Skin of body (tissue), 2 donors: ENCODE results near the gene RAB4A. TPM values are rescaled to one million over a fixed set of nuclear protein-coding genes. Genes with fewer than 3 reads are reported as not detected.

Experiments
- DNase-seq: peaks from one replicate; lab custom pipeline; 2025; lab: John Stamatoyannopoulos, UW
- total RNA-seq: library from RNA; depleted of rRNA; stranded (reverse); fragments of >200 nt; gene quantifications from one replicate; pipeline ENCODE4 v1.2.3, GENCODE V29; 2014

The RAB4A gene
- total RNA-seq, 1 donor from 2014 or later = 19.8 TPM

DNA sequence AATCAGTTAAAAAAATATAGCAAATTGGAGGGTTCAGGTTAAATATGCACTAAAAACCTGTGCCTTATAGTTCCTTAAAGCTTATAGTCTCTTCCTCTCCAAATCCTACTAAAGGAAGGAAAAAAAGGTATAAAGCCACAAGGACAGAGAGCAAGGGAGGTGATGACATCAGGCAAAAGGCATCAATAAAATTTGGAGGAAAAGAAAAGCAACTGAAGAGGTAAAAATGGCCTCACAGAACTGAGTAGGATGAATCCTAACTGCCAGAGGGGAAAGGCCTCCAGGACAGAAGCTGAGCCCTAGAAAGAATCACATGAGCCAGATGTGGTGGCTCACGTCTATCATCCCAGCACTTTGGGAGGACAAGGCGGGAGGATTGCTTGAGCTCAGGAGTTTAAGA lies 63.8 kb downstream of the RAB4A start:
- DNase-seq = no peak

DNA sequence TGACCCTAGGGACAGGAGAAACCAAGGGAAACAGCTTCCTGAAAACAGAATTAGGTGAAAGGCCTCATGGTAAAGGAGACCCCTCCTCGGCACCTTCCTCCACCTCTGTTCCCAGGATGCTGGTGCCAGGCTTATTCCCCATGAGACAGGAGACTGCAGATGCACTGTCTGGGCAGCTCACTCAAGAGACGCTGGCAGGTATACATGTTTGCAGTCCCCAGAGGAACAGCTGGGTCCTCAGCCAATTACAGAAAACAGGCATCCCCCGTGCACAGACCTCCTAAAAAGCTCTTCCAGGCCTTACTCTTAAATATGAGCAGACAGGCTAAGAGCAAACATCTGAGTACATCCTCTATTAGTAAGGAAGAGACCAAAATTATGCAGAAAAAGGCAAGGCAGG lies 65.4 kb downstream of the RAB4A start:
- DNase-seq = no peak

DNA sequence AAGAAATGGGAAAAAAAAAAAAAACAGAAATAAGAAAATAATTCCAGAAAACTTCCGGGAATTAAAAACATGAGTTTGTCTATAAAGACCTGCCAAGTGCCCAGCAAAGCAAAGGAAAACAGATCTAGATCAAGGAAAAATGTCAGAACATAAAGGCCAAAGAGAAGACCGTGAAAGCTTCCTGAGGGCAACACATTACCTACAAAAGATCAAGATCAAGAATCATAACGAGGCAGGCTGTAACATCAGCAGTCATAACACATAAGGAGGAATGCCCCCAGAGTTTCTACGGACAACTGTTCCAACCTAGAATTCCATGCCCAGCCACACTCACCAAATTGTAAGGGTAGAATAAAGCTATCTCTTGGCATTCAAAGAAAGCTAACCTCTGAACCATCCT lies 68.2 kb downstream of the RAB4A start:
- no peak for DNase-seq

DNA sequence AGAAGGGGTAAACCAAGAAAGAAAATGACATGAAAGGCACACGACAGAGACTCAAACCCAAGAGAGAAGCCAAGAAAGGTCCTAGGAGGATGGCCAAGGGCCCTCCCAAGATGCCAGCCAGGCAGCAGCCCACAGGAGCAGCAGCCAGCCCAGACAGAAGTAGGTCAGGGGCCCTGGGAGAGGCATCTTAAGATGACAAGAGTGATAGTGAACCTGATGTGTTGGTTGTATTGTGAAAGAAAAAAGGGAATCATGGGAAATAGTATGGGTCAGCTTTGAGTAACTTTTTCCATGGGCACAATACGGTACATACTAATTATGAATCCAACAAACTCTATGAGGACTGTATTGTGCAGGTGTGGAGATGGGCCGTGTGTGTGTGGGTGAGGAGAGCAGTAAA lies 68.6 kb downstream of the RAB4A start:
- DNase-seq = no peak

DNA sequence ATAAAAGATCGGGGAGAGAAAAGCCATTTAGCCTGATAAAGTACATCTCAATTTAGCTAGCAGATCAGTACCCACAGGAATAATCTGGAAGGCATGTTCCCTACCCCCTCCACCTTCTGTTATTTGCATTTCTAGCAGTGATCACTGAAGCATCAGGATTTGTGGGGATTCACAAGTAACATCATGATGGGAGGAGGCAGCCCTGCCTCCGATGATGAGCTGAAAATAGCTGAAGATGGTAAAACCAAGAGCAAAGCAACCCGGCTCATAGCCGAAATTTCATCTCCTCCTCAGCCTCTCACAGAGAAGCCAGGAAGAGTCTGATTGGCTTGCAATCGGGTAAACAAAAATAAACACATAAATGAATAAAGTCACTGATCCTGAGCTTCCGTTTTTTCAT lies 69.6 kb downstream of the RAB4A start:
- DNase-seq = no peak

DNA sequence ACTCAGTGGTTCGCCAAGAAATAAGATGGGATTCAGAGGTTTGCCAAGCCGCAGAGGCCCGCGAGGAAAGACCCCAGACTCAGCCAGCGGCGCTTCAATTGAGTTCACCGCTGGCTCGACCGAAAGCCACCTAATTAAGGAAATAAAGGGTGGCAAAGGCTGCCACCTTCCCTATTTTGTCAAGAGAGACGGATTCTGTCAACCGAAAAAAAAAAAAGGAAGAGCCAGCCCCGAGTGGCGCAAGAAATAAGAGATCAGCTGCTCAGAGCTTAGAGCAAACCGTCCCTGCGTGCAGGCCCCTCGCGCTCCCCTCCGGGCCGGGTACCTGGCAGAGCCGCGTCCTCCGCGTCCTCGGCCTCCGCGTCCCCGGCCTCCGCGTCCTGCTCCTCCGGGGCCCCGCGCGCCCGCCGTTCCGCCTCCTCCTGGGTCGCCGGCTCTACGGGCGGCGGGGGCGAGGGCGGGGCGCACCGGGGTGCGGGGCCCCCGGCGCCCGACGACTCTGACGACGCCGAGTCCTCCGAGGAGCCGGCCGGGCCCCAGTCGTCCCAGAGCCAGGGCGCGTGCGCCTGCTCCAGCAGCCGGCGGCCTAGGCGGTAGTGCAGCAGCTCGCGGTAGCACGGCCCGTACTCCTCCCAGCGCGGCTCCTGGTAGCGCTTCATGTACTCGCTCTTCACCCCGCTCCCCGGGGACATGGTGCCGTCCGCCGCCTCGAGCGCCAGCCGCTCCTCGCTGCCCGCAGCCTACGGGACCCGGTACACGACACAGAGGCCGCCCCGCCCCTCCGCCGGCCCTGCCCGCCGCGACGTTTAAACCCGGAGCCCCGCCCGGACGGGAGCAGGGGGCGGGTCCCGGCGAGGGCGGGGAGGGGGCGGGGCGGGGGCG lies 71.1 kb downstream of the RAB4A start:
- DNase-seq = peak; percentile 47

DNA sequence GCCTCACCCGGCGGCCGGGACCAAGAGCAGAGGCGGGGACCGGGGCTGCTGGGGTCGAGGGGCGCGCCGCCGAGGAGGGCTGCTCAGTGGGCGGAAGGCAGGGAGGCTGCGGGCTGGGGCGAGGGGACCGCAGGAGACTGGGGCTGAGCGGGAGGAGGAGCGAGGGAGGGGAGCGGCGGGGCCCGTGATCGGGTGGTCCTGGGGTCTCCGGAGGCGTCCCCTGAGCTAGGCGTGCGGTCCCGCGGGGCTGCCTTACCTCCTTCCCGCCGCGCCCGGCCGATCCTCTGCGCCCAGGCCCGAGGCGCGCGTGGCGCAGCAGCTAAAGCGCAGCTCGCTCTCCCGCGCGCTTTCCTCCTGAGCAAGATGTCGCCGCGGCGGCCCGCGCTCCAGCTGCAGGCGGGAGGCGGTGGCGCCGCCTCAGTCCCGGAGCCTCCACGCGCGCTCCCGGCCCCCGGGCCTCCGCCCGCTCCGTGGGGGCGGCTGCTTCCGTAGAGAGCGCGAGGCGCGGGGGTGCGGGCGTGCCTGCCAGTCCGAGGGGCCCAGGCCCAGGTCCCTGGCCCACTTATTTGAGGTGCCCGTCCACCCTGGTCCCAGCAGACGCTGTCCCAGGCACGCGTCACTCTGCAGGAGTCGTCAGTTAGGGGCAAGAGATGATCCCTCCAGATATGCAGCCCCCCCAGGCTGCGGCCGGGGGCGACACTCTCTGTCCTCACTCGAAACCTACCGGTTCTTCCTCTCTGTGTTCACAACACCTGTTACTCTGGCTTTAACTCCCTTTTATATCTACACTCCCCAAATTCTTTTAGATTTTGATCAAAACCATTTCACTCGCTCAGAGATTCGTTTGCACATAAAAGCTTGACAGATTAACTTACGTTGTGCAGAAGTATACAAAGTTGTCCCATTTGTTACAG lies 72.0 kb downstream of the RAB4A start, which contains the start of gene CCSAP:
Gene CCSAP, minus strand, starts transcription at position 392 of the 914 bp plus-strand sequence. CDS start 582 bp downstream, outside the sequence.
- peak; percentile 47 for DNase-seq

DNA sequence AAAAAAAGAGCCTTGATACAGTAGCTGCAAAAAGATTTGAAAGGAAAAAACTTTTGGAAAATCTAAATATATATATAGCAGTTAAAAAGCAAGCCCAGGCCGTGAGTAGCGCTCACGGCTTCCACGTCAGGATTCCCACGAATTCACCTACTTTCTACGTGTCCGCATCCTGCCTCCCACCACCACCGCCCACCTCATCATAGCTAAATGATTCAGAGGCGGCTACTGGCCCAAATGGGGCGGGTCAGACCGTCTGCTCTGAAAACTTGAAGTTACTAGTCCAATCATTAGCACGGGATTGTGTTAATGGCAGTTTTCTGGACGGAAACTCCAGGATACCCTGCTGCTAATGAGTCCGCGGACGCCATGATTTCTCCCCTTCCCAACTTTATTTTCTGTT lies 73.2 kb downstream of the RAB4A start:
- DNase-seq = no peak

DNA sequence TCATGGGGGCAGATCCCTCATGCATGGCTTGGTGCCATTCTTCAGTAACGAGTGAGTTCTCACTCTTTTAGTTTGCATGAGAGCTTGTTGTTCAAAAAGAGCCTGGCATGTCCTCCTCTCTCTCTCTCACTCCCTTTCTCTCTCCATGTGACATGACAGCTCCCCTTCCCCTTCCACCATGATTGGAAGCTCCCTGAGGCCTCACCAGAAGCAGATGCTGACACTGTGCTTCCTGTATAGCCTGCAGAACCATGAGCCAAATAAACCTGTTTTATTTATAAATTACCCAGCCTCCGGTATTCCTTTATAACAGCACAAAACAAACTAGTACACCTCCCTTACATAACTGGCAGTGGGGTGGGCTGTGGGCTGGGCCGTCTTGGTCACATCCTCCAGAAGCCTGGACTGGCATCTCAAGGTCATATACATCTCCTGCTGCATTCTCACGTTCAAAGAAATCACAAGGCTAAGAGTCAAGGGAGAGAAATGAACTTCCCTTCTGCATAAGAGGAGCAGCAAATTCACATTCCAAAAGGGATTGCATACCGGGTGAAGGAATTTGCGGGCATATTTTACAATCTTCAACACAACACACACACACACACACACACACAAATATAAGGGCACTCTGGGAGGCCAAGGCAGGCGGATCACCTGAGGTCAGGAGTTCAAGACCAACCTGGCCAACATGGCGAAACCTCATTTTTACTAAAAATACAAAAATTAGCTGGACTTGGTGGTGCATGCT lies 74.2 kb downstream of the RAB4A start:
- no peak for DNase-seq

DNA sequence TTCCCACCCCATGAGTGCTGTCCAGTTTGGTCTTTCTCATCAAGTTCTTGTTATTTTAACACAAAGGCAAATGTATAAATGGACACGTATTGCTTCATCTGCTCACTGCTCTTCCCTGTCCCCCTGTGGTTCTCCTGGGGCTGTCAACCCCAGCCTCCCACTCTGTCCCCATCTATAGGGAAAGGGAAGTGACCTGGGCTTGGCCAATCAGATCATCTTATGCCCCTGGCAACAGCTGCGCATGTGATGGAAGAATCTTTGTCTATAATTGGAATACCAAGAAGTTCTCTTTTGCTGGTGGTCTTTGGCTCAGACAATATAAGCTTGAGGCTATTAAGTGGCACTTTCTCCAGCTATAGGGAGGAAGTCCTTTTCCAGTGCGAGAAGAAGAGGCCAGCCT lies 76.6 kb downstream of the RAB4A start:
- no peak for DNase-seq

DNA sequence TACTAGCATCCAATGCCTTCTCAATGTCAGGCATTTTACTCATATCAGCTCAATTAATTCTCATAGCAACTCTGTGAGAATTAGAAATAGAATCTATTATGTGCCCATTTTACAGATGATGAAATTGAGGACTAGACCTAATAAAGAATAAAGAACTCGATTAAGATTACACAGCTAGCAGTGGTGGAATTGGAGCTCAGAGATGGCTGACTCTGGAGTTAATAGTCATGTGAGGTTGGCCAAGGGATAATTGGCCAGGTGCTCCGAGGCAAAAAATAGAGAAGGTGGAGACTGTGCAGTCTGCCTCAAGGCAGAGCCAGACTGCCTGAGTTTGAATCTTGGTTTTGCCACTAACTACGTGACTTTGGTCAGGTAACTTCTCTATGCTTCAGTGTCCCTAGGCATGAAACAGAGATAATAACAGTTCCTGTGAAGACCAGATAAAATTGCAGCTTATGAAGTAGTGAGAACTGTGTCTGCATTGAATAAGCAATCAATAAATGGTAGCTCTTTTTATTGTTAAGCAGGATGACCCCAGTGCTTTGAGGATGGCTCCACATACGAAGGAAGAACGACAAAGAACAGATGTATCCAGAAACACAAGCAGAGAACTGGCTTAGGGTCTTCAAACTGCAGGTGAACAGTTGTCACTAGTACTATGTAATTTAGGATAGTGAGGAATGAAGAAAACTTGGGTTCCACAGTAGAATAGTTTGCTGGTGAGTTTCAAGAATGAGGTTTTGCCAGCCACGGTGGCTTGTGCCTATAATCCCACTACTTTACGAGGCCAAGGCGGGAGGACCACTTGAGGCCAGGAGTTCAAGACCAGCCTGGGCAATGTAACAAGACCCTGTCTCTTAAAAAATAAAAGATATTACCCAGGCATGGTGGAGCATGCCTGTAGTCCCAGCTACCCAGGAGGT lies 78.8 kb downstream of the RAB4A start:
- DNase-seq = no peak

DNA sequence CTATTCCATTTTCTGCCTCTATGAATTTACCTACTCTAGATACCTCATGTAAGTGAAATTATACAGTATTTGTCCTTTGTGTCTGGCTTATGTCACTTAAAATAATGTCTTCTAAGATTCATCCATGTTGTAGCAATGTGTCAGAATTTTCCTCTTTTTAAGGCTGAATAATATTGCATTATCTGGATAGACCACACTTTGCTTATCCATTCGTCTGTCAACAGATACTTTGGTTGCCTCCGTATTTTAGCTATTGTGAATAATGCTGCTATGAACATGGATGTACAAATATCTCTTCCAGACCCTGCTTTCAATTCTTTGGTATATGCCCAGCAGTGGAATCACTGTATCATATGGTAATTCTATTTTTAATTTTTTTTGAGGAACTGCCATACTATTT lies 82.1 kb downstream of the RAB4A start:
- no peak for DNase-seq

DNA sequence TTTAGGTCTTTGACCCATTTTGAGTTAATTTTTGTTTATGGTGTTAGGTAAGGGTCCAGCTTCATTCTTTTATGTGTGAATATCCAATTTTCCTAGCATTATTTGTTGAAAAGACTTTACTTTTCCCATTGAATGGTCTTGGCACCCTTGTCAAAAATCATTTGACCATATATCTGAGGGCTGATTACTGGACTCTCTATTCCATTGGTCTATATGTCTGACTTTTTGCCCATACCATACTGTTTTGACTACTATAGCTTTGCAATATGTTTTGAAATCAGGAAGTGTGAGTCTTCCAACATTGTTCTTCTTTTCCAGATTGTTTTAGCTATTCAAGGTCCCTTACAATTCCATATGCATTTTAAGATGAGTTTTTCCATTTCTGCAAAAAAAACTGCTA lies 83.3 kb downstream of the RAB4A start:
- no peak for DNase-seq

Other genes starting within 250 kb of the RAB4A start
- 16.8 TPM for gene CCSAP, start 71.9 kb downstream of the RAB4A start, total RNA-seq
- 472 TPM for gene ACTA1, start 163.0 kb downstream of the RAB4A start, total RNA-seq
- 36.1 TPM for gene NUP133, start 237.2 kb downstream of the RAB4A start, total RNA-seq